HG02678 (cell line): Measurements from ENCODE around the gene UBE2Q1.

Experiments
- ATAC-seq: cut with Tn5 transposase; IDR thresholded peaks from one replicate; pipeline ENCODE4 v1.9.1; 2021; ENCODE audit warnings: mild to moderate bottlenecking, moderate library complexity; ENCODE audit not compliant: unreplicated experiment

UBE2Q1 gene

GRCh38 chr1:154577346-154578057 lies 19.0 kb upstream of the UBE2Q1 start:
- ATAC-seq: no peak

GRCh38 chr1:154575951-154576566 lies 17.6 kb upstream of the UBE2Q1 start:
- no peak for ATAC-seq

GRCh38 chr1:154575147-154575927 lies 16.9 kb upstream of the UBE2Q1 start:
- no peak for ATAC-seq

GRCh38 chr1:154574716-154575115 lies 16.3 kb upstream of the UBE2Q1 start:
- ATAC-seq: no peak

GRCh38 chr1:154573168-154573510 lies 14.7 kb upstream of the UBE2Q1 start:
- ATAC-seq: no peak

- no peak for ATAC-seq
Observed at GRCh38 chr1:154572468-154573167, 14.2 kb upstream of the UBE2Q1 start.

GRCh38 chr1:154571964-154572288 lies 13.5 kb upstream of the UBE2Q1 start:
- no peak for ATAC-seq

- no peak for ATAC-seq
Observed at GRCh38 chr1:154571244-154571963, 12.9 kb upstream of the UBE2Q1 start.

GRCh38 chr1:154568157-154568815 lies 9.8 kb upstream of the UBE2Q1 start:
- no peak for ATAC-seq

GRCh38 chr1:154567386-154568156 lies 9.1 kb upstream of the UBE2Q1 start, which contains the start of gene CHRNB2:
Gene CHRNB2, plus strand, starts transcription at chr1:154567778. Its CDS starts 267 bp downstream, at chr1:154568045.
- no peak for ATAC-seq

GRCh38 chr1:154565876-154566275 lies 7.4 kb upstream of the UBE2Q1 start:
- ATAC-seq: no peak

GRCh38 chr1:154559466-154560044 lies 1.1 kb upstream of the UBE2Q1 start:
- ATAC-seq: peak; percentile 30

- ATAC-seq: peak; percentile 92
Observed at GRCh38 chr1:154558720-154559465, 431 bp upstream of the UBE2Q1 start.

- ATAC-seq: no peak
Observed at GRCh38 chr1:154557248-154557938, 1.1 kb downstream of the UBE2Q1 start.

GRCh38 chr1:154556422-154556821 lies 2.0 kb downstream of the UBE2Q1 start:
- no peak for ATAC-seq

- ATAC-seq: no peak
Observed at GRCh38 chr1:154553056-154554030, 5.1 kb downstream of the UBE2Q1 start.

GRCh38 chr1:154552036-154552435 lies 6.4 kb downstream of the UBE2Q1 start:
- ATAC-seq: no peak
